GM21390 (cell line): Measurements from ENCODE around the gene HOXC5.

Experiments
- ATAC-seq: cut with Tn5 transposase; IDR thresholded peaks from one replicate; pipeline ENCODE4 v1.9.1; 2021; ENCODE audit not compliant: unreplicated experiment

HOXC5 gene

GRCh38 chr12:53995378-53996239 lies 37.2 kb upstream of the HOXC5 start:
- ATAC-seq, result no peak

DNA sequence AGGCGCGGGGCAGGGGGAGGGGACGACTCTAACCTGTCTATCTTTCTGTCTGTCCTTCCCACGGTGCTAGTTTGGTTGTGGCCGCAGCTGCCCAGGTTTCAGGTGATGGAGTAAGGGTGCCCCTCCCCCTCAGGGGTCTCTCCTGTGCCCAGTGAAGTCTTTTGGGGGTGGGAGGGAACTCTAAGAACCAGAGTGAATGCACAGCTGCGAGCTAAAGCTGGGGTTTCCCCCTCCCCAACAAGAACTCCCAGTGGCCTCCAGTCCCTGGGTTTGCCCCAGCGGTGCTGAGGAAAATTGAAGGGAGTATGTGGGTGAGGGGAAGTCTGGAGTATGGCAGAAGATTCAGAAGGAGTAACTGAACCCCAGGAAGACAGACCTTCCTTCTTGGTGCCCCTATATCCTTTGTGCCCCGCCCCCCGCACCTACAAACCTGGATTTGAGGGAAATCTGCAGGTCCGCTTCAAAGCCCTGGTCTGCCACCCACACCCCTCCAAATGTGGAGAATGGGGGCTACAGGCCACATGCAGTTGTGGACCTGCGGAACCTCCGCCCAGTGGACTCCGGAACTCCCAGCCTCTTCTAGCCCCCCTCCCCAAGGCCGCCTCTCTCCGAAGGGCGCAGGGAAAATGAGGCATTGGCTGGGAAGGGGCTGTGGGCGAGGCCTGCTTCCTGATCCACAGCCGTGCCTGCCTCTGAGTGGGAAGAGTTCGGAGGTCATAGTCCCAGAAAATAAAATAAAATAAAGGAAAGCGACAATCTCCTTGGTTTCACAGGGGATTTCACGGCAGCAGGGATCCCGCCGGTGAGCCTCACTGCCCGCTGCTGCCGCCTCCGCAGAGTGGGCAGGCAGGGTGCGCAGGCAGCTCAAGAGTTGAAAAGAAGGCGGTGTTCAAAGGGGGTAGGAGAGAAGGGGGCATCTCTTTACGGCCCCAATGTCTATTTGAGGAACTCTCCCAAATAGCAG lies 36.3 kb upstream of the HOXC5 start:
- ATAC-seq, result no peak

GRCh38 chr12:53997204-53998109 lies 35.4 kb upstream of the HOXC5 start:
- ATAC-seq, result no peak

- no peak for ATAC-seq
Measured at GRCh38 chr12:53998110-53998899, 34.5 kb upstream of the HOXC5 start.

DNA sequence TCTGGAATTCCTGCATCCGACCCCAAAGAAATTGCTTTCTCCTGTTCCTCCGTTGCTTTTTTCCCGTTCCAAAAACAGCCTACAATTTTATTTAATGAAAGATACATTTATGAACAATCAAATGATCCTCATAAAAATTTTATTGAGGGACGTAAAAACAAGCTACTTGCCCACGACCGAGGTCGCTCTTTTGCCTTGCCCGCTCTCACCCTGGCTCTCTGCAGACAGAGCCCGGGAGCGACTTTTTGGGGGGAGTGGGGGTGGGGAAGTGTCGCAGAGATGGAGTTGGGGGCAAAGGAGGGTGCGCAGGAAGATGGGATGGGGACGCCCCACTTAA lies 34.0 kb upstream of the HOXC5 start:
- ATAC-seq, result no peak

DNA sequence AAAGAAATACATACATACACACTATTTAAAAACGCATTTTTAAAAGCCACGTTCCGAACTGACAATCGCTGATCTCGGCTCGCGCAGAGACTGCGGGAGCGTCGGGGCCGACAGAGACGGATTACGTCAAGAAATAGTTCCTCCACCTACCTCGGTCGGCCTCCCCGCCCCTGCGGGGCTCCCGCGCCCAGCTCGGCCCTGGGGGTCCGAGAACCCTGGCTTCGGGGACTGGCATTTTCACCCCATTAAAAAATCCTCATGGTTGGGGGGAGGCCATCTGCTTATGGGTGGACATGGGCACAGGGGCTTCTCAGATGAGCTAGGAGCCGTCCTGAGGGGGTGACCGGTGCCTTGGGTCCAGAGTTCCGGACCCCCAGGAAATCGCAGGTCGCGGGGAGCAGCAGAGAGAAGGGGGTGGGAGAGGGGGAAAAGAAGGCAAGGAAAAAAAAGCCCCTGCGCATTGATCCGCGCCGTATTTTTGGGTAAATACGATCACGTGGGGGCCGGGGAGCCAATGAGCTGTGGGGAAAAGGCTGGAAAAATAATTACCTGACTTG lies 33.2 kb upstream of the HOXC5 start:
- ATAC-seq, result no peak

DNA sequence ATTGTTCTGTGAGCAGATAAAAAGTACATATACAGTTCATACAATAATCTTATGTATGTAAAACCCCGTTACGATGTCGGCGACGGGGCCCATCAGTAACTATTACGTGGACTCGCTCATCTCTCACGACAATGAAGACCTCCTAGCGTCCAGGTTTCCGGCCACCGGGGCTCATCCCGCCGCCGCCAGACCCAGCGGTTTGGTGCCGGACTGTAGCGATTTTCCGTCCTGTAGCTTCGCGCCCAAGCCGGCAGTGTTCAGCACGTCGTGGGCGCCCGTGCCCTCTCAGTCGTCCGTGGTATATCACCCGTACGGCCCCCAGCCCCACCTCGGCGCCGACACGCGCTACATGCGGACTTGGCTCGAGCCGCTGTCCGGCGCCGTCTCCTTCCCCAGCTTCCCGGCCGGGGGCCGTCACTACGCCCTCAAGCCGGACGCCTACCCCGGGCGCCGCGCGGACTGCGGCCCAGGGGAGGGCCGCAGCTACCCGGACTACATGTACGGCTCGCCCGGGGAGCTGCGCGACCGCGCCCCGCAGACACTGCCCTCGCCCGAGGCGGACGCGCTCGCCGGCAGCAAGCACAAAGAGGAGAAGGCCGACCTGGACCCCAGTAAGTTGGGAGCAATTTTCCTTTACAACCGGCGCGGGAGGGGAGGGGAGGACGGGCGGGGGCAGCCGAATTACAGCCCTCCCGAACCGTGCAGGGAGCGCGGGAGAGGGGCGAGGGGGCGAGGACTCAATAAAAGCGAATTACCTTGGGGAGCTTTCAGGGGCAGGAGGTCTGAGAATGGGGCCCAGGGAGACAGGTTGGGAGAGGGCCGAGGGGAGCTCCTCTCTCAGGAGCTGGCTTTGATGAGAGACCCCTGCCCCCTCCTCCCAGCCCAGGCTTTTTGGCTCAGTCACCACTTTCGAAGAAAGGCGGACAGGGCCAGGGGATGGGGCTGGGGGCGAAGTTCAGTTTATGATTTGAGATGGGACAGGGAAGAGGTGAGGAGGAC lies 32.4 kb upstream of the HOXC5 start, which contains the start of gene HOXC9:
Gene HOXC9, plus strand, starts transcription at position 46 of the 999 bp plus-strand sequence. Its CDS starts 28 bp downstream, at position 74.
- no peak for ATAC-seq

DNA sequence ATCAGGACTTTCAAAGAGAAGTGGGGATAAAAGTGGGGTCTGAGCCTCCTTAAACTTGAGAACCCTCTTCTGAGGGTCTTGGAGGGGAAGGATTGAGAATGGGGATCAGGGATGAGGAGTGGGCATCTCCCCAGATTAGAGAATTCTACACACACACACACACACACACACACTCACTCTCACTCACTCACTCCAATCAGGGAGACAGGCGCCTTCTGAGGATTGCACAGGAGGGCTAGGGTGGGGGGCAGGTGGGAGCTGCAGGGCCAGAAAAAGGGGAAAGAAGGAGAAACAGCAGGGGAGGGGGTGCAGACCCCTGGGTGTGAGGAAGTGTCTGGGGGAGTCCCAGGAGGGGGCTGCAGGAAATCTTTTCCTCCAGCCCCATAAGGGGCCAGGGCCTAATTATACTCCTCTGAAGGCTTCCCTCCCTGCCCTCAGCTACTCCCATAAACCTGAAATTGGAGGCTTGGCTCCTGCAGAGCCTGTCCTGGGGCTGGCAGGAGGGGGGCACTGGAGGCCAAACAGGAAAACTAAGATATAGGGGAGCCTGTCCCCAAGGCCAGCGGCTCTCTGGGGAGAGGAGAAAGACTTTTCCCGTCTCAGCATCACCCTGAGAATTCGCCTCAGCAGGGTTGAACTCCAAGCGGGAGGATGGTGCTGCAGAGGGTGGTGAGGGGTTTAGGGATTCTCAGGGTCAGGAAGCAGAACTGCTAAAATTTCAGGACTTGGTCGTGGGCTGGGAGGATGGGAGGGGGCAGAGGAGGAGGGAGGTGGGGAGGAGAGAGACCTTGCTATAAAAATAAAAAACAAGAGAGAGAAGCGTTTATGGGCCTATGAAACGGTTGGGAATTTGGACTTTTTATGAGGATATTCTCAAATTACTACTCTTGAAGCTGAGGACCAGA lies 31.3 kb upstream of the HOXC5 start:
- no peak for ATAC-seq

DNA sequence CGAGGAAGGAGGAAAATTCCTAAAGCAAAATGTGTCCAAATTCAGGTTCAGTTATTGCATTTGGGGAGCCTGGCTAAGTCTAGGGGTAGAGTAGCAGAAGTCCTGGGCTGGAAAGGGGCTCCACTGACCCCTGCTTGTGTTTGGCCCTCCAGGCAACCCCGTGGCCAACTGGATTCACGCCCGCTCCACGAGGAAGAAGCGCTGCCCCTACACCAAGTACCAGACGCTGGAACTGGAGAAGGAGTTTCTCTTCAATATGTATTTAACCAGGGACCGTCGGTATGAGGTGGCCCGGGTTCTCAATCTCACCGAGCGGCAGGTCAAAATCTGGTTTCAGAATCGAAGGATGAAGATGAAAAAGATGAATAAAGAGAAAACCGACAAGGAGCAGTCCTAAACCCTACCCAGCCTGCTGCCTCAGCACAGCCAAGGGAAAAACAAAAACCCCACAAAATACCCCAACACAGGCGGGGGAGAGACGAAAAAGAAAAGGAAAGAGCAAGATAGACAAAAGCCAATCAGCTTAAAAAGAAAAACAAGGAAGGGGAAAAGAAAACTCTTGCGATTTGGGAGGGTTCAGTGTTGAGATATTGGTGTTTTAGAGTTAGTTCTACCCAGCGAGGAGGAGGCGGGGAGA lies 30.5 kb upstream of the HOXC5 start:
- ATAC-seq, result no peak

DNA sequence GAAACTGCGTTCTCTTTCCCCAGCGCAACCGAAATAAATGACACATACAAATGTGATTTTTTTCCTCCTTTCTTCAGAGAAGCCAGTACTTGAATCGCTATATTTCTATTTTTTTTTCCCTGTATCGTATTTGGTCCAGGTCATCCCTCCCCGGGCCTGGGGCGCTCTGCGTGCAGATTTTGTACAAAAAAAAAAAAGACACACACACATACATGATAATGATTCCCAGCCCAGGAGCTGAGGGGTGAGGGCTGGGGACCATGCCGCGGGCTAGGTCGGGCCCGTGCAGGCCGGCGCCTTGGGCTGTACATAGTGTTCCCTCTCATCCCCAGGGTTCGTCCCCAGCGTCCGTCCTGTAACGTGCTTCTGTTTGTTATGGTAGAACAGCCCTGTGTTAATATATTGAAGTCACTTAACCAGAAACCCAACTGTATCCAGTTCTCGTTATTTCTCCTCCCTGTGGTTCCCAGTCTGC lies 29.9 kb upstream of the HOXC5 start:
- ATAC-seq, result no peak

- ATAC-seq, result no peak
Measured at GRCh38 chr12:54003625-54004024, 29.2 kb upstream of the HOXC5 start.

- no peak for ATAC-seq
Measured at GRCh38 chr12:54004063-54004840, 28.6 kb upstream of the HOXC5 start.

DNA sequence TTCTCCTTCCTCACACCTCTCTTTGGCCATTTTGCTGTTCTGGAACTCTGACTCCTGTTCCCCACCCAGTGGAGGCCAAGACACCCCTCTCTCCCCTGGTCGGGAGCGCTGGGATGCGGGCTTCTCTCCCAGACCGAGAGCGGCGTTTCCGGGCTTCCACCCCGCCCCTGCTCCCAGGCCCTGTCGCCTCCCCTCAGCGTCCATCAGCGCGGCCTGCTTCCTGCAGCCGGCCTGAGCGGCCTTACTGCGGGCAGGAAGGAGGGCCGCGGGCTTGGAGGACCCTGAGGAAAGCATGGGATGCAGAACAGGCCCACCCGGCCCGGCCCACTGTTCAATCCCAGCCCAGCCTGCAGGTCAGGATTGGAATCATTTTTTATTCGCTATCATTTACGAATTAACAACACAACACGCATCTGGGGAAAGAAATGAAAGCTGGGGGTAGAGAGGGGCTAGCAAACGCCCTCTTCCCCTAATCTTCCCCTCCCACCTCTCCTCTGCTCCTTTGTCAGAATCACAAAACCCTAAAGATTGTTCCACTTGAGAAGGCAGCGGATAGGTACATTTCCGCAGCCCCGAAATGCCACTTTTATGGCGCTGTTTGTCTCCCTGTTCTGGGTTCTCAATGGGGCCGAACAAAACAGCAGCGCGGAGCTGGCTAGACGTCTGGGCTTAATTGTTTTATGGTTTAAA lies 27.9 kb upstream of the HOXC5 start:
- ATAC-seq, result no peak

DNA sequence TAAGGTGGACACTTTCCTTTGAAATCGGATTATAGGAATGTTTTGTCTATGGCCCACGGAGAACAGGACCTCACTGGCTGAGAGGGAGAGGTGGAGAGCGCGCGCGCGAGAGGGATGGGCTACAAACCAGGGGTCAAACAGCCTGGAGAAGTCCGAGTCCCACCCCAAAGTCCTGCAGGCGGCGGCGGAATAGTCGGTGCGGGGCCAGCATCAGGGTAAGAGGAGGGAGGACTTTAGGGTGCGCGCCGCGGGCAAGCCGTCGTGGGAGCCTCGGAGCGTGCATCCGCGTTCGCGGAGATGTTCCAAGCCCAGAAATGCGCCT lies 27.4 kb upstream of the HOXC5 start:
- no peak for ATAC-seq

DNA sequence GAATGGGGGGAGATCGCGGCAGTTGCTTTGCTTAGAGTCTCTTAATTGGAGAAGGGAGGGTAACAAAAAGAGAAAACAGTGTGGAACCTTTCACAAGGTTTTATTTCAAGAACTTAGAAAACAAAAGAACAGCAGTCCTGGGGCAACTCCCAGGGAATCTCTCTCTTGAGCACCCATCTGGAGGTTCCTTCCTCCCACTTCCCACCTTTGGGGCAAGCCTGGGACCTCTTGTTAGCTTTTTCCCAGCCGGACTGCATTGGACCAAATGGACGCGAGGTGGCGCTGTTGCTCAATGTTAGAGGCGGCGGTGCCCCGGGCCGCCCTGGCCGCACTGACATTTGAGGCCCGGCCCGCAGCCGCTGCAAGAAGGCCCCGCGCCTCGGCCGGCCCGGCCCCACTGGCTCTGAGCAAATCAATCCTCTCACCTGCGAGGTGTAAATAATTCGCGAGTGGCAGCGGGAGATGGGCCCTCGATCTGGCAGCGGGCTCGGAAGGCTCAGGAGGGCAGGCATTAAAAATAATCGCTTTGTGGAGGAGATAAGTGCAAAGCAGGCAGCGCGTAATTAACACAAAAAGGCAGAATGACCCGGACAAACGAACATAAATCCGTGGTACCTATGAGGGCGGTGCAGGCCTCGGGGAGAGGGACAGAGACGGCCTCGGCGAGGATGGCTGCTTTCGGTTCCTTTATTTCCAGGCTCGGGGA lies 26.8 kb upstream of the HOXC5 start:
- ATAC-seq, result peak; percentile 49
